NCI-H2107 treated with DMSO at 0.1 percent for 48 hours (cell line): ENCODE measurements around the gene UPK3B.
"Not testable (repeated sequence)": the region's sequence is repeated elsewhere in the genome, so short reads cannot be mapped to it uniquely, and the experiment has no call there.

Experiments used
- DNase-seq: peaks from one replicate; lab custom pipeline; 2025; ENCODE audit not compliant: unreplicated experiment; lab: John Stamatoyannopoulos, UW

The UPK3B gene

GRCh38 chr7:76487969-76488368 is 22.4 kb upstream of the UPK3B start:
- DNase-seq, result not testable (repeated sequence)

- DNase-seq, result not testable (repeated sequence)
Measured at GRCh38 chr7:76492139-76492538, 18.2 kb upstream of the UPK3B start.

GRCh38 chr7:76495717-76496116 is 14.6 kb upstream of the UPK3B start:
- not testable (repeated sequence) for DNase-seq

GRCh38 chr7:76497918-76498582 is 12.3 kb upstream of the UPK3B start:
- not testable (repeated sequence) for DNase-seq

GRCh38 chr7:76498583-76499200 is 11.7 kb upstream of the UPK3B start:
- DNase-seq, result not testable (repeated sequence)

GRCh38 chr7:76499201-76499923 is 11.0 kb upstream of the UPK3B start:
- DNase-seq, result not testable (repeated sequence)

- not testable (repeated sequence) for DNase-seq
Measured at GRCh38 chr7:76499924-76500241, 10.5 kb upstream of the UPK3B start.

GRCh38 chr7:76502224-76502623 is 8.1 kb upstream of the UPK3B start:
- DNase-seq, result not testable (repeated sequence)

GRCh38 chr7:76502836-76503235 is 7.5 kb upstream of the UPK3B start:
- DNase-seq, result not testable (repeated sequence)

- DNase-seq, result not testable (repeated sequence)
Measured at GRCh38 chr7:76503244-76503643, 7.1 kb upstream of the UPK3B start.

- DNase-seq, result not testable (repeated sequence)
Measured at GRCh38 chr7:76504351-76505167, 5.8 kb upstream of the UPK3B start.

GRCh38 chr7:76505168-76506080 is 4.9 kb upstream of the UPK3B start:
- no peak for DNase-seq

- DNase-seq, result no peak
Measured at GRCh38 chr7:76506081-76506440, 4.3 kb upstream of the UPK3B start.

GRCh38 chr7:76506643-76507042 is 3.7 kb upstream of the UPK3B start:
- not testable (repeated sequence) for DNase-seq

GRCh38 chr7:76507723-76508406 is 2.5 kb upstream of the UPK3B start:
- no peak for DNase-seq

- DNase-seq, result not testable (repeated sequence)
Measured at GRCh38 chr7:76511200-76511910, 1.0 kb downstream of the UPK3B start.

GRCh38 chr7:76511911-76512885 is 1.8 kb downstream of the UPK3B start:
- DNase-seq, result not testable (repeated sequence)
